Kidney (tissue), 14 donors: Measurements from ENCODE around the gene ZBTB46. TPM values are rescaled to one million over a fixed set of nuclear protein-coding genes. Genes with fewer than 3 reads are reported as not detected.

ENCODE experiments used
- DNase-seq, 5 donors: peaks; one replicate each; pipeline ENCODE4 v3.0.0-alpha.2; 2013 to 2020
- FAIRE-seq: peaks from 2 replicates; lab custom pipeline; 2012; peaks lifted over from hg19 to GRCh38; lab: Jason Lieb, UNC
- H3K27ac ChIP-seq, 2 donors: one replicate each; pipeline ENCODE4 v1.7.0; 2013; ENCODE audit warnings: low read depth in 2 of 2, low read length in 2 of 2, inconsistent platforms in 1 of 2
- H3K27me3 ChIP-seq: one replicate; pipeline ENCODE4 v1.7.1; 2013; ENCODE audit warnings: low read length, inconsistent platforms; ENCODE audit not compliant: control insufficient read depth, insufficient read depth
- H3K36me3 ChIP-seq, 3 donors: one replicate each; pipeline versions ENCODE4 v1.7.0 to v1.7.1; 2013; ENCODE audit warnings: low read length in 3 of 3, control low read depth in 1 of 3, inconsistent platforms in 1 of 3; ENCODE audit not compliant: insufficient read depth in 3 of 3, control insufficient read depth in 2 of 3
- H3K4me1 ChIP-seq, 3 donors: one replicate each; pipeline versions ENCODE4 v1.7.0 to v1.7.1; 2013; ENCODE audit warnings: low read length in 3 of 3, inconsistent platforms in 1 of 3, low read depth in 1 of 3; ENCODE audit not compliant: control insufficient read depth in 2 of 3, insufficient read depth in 2 of 3
- H3K4me3 ChIP-seq, 3 donors: one replicate each; pipeline versions ENCODE4 v1.7.0 to v1.8.1; 2013; ENCODE audit warnings: low read length in 3 of 3, control low read depth in 1 of 3, inconsistent platforms in 1 of 3
- H3K9ac ChIP-seq, 3 donors: one replicate each; pipeline versions ENCODE4 v1.7.0 to v1.7.1; 2013; ENCODE audit warnings: low read length in 3 of 3, control low read depth in 1 of 3, inconsistent platforms in 1 of 3
- H3K9me3 ChIP-seq, 3 donors: one replicate each; pipeline versions ENCODE4 v1.7.0 to v1.7.1; 2013; ENCODE audit warnings: low read length in 3 of 3, control low read depth in 1 of 3, inconsistent platforms in 1 of 3; ENCODE audit not compliant: control insufficient read depth in 2 of 3, insufficient read depth in 1 of 3
- CTCF ChIP-seq: IDR thresholded peaks from 3 replicates; pipeline ENCODE4 v1.5.1; 2012; ENCODE audit warnings: mild to moderate bottlenecking, moderate library complexity, borderline replicate concordance; ENCODE audit not compliant: insufficient read depth; ENCODE audit errors: extremely low read depth
- intact Hi-C: fragments of 100-400 bp; cut with DNase I; formaldehyde crosslinking; loops from one replicate; pipeline ENCODE4 v1.11.1; 2022
- polyA plus RNA-seq: library from polyadenylated mRNA; stranded (reverse); fragments of 350-450 nt; fragmentation: Illumina TruSeq; extraction: RNeasy Lipid Tissue Mini Kit (QIAGEN cat#74804); gene quantifications from one replicate; pipeline ENCODE4 v1.2.3, GENCODE V29; 2014; ENCODE audit warnings: low read depth, low replicate concordance; ENCODE audit not compliant: insufficient read depth
- total RNA-seq: library from RNA; stranded (reverse); fragmentation: NEBNext Ultra II Directional; extraction: Animal tissue kit (Norgen Biotek cat#: 25700); gene quantifications from one replicate; pipeline ENCODE4 v1.2.1, GENCODE V29; 2021
- donor health status: control.
- donor health status: control.
- donor health status: control.
- donor health status: control.
- donor health status: control.
- donor health status: DM: yes; HTN: yes; CAD: no.
- donor health status: Normal renal cell carcinoma (clear cell type).

The ZBTB46 gene
- total and polyA plus RNA-seq, 2 donors from 2014 or later, result 4.5 to 24.0 TPM

GRCh38 chr20:63699466-63700198, 131.4 kb downstream of the ZBTB46 start:
- FAIRE-seq (no peak), DNase-seq (peak in 2 of 5 donors; percentile 63 to 82)
- H3K4me1 ChIP-seq, result peaks cover 0 to 14% (median 0%) of the 10 kb centered on the region in 3 donors
- peaks cover 0 to 11% (median 3%) of the 10 kb centered on the region in 3 donors for H3K36me3 ChIP-seq
- peak overlapping the region in 1 of 2 donors; percentile 32 for H3K27ac ChIP-seq
- no peak overlapping the region for H3K4me3 ChIP-seq
- no peak for TF ChIP-seq CTCF
- no peaks in the 10 kb centered on the region for H3K9me3 ChIP-seq
- no peaks in the 10 kb centered on the region for H3K27me3 ChIP-seq
- H3K9ac ChIP-seq, result peak overlapping the region in 1 of 3 donors; percentile 7
- intact Hi-C loops, result no loop called here

- no peaks in the 10 kb centered on the region for H3K27me3 ChIP-seq
- no peak overlapping the region for H3K9ac ChIP-seq
- TF ChIP-seq CTCF, result no peak
- H3K9me3 ChIP-seq, result no peaks in the 10 kb centered on the region
- intact Hi-C loops, result no loop called here
- no peak overlapping the region for H3K4me3 ChIP-seq
- DNase-seq (peak in 2 of 5 donors; percentile 46 to 95), FAIRE-seq (no peak)
- H3K27ac ChIP-seq, result peak overlapping the region in 1 of 2 donors; percentile 32
- peaks cover 0 to 14% (median 0%) of the 10 kb centered on the region in 3 donors for H3K4me1 ChIP-seq
- peaks cover 0 to 4% (median 2%) of the 10 kb centered on the region in 3 donors for H3K36me3 ChIP-seq
Measured at GRCh38 chr20:63698739-63699465, 132.2 kb downstream of the ZBTB46 start.

GRCh38 chr20:63697868-63698545, 133.1 kb downstream of the ZBTB46 start:
- no peak overlapping the region for H3K27ac ChIP-seq

More at GRCh38 chr20:63697868-63698545, 133.1 kb downstream of the ZBTB46 start:
- no peak for FAIRE-seq
- Histone ChIP-seq H3K4me1 (peaks cover 0 to 14% (median 0%) of the 10 kb centered on the region in 3 donors), H3K27me3 (no peaks in the 10 kb centered on the region), H3K4me3 (no peak overlapping the region), H3K9me3 (no peaks in the 10 kb centered on the region), H3K36me3 (peaks cover 0 to 2% (median 0%) of the 10 kb centered on the region in 3 donors), H3K9ac (no peak overlapping the region)
- DNase-seq, result peak in 2 of 5 donors; percentile 50 to 72
- TF ChIP-seq CTCF, result no peak
- intact Hi-C loops, result no loop called here
